Activated CD8-positive, alpha-beta memory T cell treated with anti-CD3 and anti-CD28 coated beads for 4 hours (primary cell): Measurements from ENCODE around the gene ABI3.
"Not testable (repeated sequence)": the region's sequence is repeated elsewhere in the genome, so short reads cannot be mapped to it uniquely, and the experiment has no call there.

ENCODE experiments used
- DNase-seq, 2 donors: peaks; one replicate each; pipeline ENCODE4 v3.0.0-alpha.2; 2020; ENCODE audit warnings: low read depth in 2 of 2

Gene ABI3

GRCh38 chr17:49252148-49252695 lies 41.7 kb downstream of the ABI3 start:
- no peak for DNase-seq

GRCh38 chr17:49254066-49254465 lies 43.6 kb downstream of the ABI3 start:
- no peak for DNase-seq

- no peak for DNase-seq
Observed at GRCh38 chr17:49255125-49255524, 44.6 kb downstream of the ABI3 start.

- DNase-seq: no peak
Observed at GRCh38 chr17:49258394-49258793, 47.9 kb downstream of the ABI3 start.

GRCh38 chr17:49259663-49260010 lies 49.1 kb downstream of the ABI3 start:
- no peak for DNase-seq

GRCh38 chr17:49260011-49260816 lies 49.7 kb downstream of the ABI3 start:
- DNase-seq: peak; percentile 46 to 53

- peak in 1 of 2 donors; percentile 14 for DNase-seq
Observed at GRCh38 chr17:49260817-49261291, 50.3 kb downstream of the ABI3 start.

GRCh38 chr17:49261540-49261939 lies 51.0 kb downstream of the ABI3 start:
- DNase-seq: not testable (repeated sequence)

GRCh38 chr17:49266233-49266632 lies 55.7 kb downstream of the ABI3 start:
- no peak for DNase-seq

- DNase-seq: no peak
Observed at GRCh38 chr17:49267912-49268311, 57.4 kb downstream of the ABI3 start.

- DNase-seq: no peak
Observed at GRCh38 chr17:49269356-49269755, 58.8 kb downstream of the ABI3 start.
